8988T (cell line): ENCODE measurements around the gene CD6.

Source experiments
- DNase-seq: peaks from one replicate; pipeline ENCODE4 v3.0.0; 2011

Gene CD6

DNA sequence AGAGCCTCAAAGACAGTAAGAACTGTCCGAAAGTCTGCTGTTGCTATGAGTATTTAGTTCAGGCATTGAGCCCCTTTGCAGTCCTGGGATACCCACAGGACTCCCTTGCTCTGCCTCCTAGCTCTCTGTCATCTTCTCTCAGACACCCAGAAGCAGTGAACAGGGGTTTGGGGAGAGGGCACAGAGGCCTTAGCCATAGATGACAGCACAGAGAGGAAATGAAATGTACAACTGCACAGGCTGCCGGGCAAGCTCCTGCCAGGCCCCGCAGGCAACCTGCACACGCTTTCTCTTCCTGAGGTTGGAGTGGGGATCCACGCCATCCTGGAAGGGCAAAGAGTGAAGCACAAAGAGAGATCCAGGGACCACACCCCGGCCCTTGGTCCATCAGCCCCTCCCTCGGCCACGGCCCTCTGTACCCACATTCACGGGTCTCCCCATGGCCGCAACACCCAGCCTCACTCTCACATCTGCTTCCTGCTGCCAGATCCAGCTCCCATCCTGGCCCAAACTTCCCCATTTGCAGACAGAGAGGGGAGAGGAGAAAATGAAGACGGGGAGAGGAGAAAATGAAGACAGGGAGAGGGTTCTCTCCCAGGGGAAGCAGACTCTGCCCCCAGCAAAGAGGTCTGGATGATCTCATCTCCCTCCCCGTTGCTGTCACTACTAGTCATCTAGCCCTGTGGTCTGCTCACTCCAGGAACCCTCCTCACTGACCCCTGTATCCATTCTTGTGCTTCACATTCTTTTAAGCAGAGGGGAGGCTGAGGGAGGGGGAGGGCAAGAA lies 40.7 kb downstream of the CD6 start:
- no peak for DNase-seq

DNA sequence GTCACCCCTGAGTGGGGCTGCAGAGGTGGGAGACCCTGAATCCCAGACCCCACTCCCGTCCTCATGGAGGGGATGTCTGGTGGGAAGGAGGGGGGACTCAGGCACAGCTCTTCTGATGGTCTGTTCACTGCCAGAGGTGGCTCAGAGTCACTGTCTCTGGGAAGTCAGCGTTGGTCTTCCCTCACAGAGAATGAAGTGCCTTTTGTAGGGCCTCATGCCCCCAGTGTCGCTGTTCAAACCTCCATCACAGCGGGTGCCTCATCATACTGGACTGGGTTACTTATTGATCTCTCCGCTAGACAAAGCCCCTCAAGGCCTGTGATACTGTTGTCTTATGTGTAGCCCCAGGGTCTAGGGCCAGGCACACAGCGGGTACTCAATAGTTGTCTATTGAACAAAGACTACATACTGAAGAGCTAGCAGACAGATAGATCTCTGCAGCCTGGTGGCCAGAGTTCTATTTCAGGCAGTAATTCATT lies 41.3 kb downstream of the CD6 start:
- no peak for DNase-seq

DNA sequence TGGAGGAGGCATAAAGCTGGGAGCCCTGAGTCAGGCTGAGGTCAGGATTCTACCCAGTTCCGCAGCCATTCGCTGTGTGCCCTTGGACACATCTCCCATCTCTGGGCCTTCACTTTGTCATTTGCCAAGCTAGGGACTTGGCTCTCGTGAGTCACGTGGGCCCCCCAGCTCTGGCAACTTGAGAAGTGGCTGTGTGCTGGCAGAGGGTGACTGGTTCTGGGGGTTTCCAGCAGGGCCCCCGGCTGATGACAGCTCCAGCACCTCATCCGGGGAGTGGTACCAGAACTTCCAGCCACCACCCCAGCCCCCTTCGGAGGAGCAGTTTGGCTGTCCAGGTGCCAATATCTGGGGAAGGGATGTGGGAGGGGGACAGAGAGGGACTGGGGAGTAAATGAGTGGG lies 46.6 kb downstream of the CD6 start:
- no peak for DNase-seq

DNA sequence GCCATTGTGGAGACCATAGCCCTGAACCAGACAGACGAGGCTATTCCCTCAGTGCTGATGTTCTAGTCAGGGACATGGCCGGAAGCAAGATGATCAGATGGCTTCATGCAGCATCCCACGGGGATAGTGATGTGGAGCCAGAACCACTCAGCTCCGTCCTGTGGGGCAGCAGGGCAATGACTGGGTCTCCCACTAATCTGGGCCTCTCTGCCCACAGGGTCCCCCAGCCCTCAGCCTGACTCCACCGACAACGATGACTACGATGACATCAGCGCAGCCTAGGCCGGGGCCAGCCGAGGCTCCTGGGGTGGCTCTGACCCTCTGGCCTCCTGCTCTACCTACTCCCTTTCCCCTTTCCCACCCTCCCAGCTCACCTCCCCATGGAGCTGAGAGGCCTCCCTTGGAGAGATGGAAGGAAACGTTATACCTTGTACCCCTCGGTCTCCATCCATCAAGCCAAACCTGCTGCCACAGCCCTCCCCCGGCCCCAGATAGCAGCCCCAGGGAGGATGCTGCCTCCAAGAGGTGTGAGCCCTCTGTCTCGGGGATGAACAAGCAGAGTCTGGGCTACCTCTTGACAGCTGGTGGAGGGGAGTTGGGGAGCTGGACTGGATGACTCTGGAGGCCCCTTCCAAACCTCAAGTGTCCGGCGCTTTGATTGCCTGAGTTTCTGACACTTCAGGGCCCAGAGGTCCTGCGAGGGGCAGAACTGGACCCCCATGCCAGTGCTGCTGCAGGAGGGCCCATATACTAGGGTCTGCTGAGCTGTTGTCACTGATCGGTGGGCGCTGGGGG lies 47.8 kb downstream of the CD6 start:
- no peak for DNase-seq

DNA sequence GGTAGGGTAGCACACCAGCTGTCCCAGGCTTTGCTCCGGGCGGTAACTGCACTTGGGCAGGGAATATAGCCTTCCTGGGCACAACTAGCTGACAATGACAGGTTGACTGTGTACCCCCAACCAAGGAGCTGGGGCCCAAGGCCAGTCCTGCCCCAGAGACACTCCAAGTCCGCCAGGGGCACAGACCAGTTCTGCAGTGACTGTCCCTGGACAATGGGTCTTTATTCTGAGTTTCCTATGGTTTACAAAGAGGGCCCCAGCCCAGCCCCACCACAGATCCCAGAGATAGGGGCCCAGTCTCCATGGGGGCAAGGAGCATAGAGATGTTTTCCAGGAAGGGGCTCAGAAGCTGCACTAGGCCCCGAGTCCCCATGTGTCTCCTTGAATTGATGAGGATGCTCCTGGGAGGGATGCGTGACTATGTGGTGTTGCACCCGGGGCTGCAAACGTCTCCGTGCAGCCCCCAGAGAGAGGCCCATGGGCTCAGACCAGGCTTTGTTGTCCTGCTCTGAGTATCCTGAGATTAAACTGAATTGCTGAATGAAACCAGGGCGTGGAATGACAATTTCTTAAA lies 48.4 kb downstream of the CD6 start:
- DNase-seq, result no peak

DNA sequence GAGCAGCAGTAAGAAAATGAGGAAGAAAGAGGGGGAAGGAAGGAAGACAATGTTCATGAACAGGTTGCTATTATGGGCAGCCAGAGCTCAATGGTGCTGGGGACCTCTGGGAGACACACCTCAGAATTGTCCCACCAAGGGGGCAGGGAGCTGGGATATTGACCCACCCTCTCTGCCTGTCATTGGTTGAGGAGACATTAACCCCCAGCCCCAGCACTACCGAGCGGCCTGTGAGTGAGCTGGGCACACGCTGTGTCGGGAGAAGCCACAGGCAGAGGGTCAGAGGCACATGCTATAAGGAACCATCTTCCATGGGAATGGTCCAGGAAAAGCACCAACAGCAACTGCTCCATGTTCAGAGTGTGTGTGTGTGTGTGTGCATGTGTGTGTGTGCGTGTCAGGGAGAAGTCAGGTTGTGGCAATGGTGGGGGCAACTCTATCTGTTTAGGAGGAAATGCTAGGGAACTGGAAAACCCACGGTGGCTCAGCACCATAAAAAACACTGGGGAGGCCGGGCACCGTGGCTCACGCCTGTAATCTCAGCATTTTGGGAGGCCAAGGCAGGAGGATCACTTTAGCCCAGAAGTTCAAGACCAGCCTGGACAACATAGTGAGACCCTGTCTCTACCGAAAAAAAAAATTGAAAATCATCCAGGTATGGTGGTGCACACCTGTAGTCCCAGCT lies 49.2 kb downstream of the CD6 start:
- no peak for DNase-seq

DNA sequence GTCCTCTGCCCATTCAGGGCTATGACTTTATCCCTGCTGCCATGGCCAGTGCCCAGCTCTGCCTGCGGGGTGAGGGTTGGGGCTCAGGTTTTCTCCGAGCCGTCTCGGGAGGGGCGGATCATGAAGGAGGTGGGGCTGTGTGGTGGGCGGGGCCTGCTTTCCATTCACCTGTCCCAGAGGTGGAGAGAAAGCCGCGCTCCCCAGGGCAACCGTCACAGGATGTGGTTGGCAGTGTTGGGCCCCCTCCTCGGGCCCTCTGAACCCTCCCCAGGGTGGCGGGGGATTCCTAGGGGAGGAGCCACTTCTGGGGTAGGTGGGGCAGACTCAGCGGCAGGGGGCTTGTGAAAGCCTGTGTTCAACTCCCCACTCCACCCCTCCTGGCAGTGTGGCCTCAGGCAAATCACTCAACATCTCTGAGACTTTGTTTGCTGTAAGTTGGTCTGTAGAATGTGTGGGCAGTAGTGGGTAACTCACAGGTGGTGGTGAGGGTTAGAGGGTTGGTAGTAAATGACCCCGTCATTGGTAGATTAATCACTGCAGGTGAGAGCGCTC lies 50.3 kb downstream of the CD6 start:
- DNase-seq, result no peak

DNA sequence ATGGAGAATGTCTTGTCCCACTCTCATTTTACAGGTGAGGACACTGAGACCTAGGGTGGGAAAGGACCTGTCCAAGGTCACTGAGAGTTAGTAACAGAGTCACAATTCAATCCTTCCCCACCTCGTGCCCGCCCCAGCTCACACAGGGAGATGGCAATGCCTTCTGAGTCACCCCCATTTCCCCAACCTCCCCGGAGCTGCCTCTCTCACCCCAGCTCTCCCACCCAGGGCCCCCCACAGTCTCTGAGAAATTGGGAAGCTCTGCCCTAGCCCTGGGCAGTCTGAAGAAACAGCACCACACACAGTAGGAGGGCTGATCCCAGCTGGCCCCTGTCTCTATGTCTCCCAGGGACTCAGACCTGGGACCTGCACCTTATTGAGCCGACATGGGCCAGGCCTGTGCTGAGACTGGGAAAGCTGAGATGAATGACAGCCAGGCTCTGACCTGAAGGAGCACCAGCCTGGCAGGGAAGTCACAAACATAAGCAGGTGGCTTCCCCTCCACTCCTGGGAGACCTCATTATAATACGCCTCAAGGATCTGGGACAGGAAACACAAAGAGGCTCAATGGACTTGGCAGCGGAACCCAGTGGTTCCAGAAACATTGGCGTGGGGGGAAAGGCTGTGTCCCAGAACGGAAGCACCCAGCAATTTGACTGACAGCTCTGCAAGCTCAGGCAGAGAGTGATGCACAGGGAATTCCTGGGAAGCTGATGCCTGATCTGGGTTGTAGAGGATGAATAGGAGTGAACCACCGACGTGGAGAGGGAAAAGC lies 51.0 kb downstream of the CD6 start:
- DNase-seq, result no peak

DNA sequence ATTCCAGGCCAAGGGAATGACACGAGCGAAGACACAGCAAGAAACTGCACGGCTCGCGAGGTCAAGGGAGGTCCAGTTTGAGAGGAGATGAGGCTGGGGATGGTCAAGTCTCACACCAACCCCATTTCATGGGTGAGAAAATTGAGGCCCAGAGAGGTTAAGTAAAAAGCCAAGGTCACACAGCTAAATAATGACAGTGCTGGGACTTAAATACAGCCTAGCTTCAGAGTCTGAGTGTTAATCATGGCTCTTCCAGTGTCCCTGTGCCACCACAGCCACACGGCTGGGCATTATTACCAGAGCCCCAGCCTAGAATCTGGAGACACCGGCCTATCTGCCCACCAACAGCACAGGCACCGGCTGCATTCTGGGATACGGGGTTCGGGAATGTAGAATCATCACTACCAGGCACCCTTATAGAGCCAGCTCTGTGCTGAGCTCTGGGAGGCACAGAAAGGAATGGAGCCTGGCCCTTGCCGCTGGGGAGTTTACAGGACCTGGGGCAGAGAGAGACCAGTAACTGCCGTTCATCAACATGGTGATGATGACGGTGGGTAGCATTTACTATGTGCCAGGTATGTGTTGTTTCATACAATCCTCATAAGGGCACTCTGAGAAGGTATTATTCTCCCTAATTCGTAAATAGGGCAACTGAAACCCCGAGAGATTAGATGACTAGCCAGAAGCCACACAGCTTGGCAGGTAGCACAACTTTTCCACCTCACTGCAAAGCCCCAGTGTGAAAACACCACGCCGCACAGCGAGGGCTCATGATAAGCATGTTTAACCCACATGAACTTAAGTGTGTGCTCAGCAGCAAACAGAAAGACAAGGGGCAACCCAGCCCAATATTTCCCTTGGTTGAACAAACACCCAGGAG lies 51.8 kb downstream of the CD6 start:
- no peak for DNase-seq

DNA sequence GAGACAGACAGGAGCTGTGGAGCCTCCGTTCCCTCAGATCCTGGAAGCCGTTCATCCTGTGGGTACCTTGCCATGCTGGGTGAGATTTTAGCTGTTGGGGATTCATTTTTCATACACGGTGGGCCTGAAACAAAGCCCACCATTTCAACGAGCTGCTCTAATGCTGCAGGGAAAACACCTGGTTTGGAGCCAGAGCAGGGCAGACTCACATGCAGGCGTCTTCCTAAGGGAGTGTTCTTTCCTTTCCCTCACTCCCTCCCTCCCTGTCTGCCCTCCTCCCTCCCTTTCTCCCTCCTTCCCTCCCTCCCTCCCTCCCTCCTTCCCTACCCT lies 52.5 kb downstream of the CD6 start:
- DNase-seq, result no peak

DNA sequence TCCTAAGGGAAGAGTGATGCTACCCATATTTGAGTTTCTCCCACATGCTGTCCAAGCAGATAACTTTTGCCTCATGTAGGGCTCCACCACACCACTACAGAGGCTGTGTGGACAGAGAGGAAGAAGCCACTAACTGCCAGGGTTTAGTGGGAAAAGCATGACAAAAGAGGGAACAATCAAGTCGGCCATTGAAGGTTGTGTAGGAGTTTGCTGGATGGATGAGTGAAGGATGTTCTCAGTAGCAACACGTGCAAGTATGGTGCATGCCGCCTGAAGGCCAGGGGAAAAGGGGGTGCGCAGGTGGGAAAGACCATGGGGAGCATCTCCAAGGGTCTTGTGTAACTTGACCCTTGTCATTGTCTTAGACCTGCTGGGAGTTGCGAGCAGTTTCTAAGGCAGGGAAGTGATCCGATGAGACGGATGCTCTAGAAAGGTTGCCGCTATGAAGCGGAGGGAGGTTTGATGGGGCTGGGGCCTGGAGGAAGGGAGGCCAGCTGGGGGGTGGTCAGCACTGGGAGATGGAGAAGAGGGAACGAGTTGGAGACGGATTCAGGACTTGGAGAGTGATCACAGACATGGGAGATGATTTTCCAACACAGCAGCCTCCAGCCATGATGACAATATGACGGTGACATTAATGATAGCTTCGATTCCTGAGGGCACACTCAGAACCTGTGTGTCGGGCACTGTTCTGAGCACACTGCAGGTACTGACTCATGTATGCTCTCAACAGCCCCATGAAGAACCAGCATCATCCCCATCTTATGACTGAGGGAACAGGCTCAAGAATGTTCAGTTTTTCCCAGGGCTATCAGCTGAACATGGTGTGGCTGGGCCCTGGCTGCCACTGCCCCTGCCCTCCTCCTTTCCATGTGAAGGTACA lies 53.7 kb downstream of the CD6 start:
- no peak for DNase-seq

DNA sequence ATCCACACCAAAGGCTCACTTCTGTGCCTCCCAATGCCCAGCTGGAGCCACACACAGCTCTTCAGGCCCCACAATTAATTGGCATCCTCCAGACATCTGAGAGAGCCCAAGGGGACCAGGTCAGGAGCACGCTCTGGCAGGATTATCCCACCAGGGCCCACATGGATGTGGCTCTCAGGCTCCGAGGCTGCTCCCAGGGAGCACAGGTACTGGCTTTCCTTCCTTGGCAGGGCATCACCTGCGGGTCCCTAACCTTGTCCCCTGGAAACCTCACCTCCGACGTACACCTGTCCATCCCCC lies 54.3 kb downstream of the CD6 start:
- DNase-seq, result no peak

DNA sequence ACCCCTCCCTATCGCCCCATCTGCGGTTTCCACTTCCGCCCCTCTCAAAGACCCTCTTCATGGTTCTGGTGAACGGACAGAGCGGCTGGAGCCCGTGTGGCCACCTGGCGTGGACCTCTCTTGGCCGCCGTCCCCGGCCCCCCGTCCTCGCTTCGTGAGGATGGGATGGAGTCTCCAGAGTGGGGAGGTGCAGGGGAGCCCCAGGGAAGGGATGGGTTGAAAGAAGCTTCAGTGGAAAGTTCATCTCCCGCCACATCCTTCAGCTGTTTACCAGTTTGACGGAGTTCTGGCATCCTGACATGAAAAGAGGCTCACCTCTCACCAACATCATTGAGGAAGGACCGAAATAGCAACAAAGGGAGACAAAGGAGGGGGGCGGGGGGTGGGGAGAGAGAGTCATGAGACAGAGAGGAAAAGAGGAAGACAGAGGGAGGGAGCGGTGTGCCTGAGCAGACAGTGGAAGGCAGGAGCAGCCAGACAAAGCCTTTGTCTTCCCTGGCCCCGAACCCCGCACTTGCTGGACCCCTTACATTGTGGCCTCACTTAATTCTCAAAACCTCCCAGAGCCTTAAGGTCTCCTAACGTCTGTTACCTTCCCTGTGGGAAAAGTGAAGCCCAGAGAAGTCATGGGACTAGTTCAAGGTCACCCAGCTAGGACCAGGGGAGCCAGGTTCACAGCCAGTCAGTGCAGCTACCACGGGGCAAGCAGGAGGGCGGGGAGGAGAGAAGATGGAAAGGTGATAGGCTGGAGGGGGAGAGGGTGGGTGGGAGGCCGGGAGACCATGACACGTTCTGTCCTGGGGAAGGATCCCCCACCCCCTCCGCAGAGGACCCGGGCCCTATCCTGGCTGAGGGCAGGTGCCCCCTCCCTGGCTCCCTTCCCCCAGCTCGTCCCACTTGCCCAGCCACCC lies 54.9 kb downstream of the CD6 start:
- DNase-seq, result no peak

DNA sequence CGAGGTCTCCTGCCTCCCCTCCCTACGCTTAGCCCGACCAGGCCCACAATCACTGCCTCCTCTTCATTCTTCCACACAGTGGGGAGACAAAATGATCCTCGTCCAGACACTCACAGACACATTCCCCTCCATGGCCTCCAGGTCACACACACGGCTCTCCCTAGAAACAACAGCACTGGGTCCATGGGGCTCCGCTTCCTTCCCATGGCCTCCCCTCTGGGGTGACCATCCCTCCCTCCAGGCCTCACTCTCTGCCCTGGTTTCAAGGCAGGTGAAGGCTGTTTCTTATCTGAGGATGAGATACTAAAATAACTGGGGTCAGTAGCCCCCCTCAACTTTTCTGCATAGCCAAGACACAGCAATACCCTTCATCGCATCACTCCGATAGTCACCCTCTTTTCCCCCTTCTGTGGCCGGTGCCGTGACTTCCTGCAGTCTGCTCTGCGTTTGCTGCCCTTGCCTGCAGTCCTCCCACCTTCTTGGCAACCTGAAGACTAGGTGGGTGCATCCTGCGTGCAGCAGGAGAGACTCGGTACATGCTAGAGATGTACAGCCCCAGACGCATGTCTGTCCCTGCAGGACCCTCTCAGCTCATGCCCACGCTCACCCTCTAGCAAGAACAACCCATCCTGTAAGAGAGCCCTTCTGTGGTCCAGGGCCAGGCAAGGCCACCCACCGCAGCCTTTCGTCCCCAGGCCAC lies 55.8 kb downstream of the CD6 start:
- DNase-seq, result no peak

DNA sequence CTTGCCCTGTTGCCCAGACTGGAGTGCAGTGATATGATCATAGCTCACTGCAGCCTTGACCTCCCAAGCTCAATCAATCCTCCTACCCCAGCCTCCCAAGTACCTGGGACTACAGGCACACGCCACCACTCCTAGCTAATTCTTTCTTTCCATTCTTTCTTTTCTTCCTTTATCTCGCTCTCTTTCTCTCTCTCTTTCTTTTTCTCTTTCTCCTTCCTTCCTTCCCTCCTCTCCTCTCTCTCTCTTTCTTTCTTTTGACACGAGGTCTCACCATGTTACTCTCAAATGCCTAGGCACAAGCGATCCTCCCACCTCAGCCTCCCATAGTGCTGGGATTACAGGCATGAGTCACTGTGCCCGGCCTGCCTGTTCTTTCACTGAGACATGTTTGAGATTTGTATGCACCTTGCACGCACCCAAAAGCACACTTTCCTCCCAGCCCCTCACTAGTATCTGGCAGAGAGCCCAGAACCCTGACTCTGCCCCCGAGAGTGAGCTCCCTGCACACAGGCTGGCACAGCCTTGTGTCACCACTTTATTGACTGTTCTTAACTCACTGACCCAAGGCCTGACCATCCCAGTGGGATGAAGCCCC lies 56.8 kb downstream of the CD6 start:
- DNase-seq, result no peak

DNA sequence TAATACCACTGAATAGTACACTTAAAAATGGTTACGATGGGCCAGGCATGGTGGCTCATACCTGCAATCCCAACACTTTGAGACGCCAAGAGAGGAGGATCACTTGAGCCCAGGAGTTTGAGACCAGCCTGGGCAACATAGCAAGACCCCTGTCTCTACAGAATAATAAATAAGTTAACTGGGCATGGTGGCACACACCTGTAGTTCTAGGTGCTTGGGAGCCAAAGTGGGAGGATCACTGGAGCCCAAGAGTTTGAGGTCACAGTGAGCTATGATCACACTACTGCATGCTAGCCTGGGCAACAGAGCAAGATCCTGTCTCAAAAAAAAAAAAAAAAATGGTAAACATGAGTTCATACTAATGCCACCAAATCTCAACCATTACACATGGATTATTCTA lies 61.3 kb downstream of the CD6 start:
- DNase-seq, result no peak

DNA sequence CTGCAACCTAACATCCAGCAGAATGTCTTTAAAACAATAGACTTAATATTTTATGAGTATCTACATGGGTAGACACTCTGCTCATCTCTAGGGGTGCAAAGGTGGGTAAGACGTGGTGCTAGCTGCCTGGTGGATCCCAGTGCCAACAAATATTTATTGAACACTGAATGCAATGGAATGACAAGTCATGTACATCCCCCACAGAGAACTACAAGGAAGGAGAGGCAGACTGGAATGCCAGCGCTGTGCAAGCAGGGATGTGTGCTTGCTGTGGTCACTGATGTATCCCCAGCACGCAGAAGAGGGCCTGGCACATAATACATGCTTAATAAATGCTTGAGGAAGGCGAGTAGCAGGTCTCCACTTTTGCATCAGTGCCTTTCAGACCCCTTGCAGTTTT lies 61.9 kb downstream of the CD6 start:
- no peak for DNase-seq

DNA sequence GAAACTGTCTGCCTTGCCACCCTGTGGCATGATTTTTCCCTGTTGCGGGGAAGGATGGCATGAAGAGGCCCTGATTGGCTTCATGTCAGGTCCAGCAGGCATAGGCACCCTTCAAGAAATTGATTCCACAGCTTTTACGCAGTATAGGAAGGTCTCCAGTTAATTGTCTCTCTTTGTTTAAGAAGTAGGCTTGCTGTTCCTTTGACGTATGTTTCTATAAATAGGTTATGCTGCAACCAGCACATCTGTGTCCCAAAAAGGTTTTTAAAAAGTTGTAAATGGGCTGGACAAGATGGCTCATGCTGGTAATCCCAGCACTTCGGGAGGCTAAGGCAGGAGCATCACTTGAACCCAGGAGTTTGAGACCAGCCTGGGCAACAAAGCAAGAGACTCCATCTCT lies 62.6 kb downstream of the CD6 start:
- DNase-seq, result no peak
